ENCODE measurements around the gene PRKCE. TPM values are rescaled to one million over a fixed set of nuclear protein-coding genes. Genes with fewer than 3 reads are reported as not detected.

The PRKCE gene
- total and polyA plus RNA-seq, 2 experiments from 2014 or later = 0.94 to 1.2 TPM

DNA sequence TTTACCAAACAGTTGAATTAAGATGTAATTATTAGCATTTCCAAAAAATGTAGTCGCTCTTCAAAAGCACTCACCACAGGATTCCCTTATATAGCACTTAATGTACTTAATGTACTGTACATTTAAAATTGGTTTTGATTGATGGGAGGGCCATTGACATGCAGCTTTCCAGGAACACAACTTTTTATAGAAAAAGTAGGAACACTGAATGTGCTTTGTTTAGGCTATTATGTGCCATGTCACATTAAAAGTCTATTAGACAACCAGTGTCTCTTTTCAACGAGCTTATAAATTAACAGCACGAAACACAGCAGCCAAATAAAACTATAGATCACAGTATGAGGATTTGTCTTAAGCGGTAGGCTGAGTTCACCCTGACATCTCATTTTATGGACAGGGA, 301.1 kb downstream of the PRKCE start (continued):
- TF ChIP-seq STAT1 (IDR thresholded peaks at IDR 0.05; ENCODE audit: unreplicated experiment) (no peak), NANOG (IDR thresholded peaks at IDR 0.05; ENCODE audit: borderline replicate concordance) (no peak), ZNF114 (CRISPR knock-in tag; IDR thresholded peaks at IDR 0.05) (no peak), EZH2 (IDR thresholded peaks at IDR 0.05; ENCODE audit: low read depth, unreplicated experiment) (no peak)
- TF ChIP-seq, protein P1, sequence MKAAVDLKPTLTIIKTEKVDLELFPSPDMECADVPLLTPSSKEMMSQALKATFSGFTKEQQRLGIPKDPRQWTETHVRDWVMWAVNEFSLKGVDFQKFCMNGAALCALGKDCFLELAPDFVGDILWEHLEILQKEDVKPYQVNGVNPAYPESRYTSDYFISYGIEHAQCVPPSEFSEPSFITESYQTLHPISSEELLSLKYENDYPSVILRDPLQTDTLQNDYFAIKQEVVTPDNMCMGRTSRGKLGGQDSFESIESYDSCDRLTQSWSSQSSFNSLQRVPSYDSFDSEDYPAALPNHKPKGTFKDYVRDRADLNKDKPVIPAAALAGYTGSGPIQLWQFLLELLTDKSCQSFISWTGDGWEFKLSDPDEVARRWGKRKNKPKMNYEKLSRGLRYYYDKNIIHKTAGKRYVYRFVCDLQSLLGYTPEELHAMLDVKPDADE (IDR thresholded peaks at IDR 0.05) = no peak

DNA sequence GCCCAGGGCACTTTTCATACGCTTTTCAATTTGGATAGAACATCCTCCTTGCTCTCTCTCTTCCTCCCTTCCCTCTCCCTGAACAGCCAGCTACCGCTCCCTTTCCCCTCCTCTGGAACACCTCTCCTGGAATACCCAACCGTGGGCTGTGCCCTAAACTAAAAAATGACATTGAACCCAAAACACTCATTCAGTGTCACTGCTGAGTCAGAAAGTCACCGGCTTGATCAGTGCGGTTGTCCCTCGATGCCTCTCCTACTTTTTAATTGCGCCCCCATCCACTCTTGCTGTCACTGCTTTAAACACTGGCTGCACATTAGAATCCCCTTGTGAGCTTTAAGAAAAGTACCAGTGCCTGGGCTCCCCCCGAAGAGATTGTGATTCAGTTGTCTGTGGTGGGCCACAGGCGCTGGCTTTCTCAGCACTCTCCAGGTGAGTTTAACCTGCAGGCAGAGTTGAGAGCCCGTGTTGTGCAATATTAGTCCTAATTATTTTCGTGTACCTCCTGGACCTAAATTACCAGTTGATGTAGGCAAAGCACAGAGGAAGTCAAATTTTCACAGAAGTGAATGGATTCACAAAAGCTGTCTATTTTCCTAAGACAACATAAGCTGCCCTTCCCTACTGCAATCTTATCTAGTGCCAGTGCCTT, 302.0 kb downstream of the PRKCE start:
- Histone ChIP-seq H3K9me2 (ENCODE audit: insufficient read depth) (no peaks in the 10 kb centered on the region), H3K4me2 (no peak overlapping the region), H3F3A (replicated peaks; ENCODE audit: low read depth) (no peaks in the 10 kb centered on the region), H3K4me3 (no peak overlapping the region), H3K36me3 (ENCODE audit: insufficient read depth) (no peaks in the 10 kb centered on the region), H3K79me2 (replicated peaks; ENCODE audit: insufficient read depth) (no peaks in the 10 kb centered on the region), H2AFZ (no peak overlapping the region), H3K4me1 (ENCODE audit: insufficient read depth) (no peaks in the 10 kb centered on the region), H3K27ac (ENCODE audit: low read depth) (no peak overlapping the region), H4K20me1 (replicated peaks; ENCODE audit: insufficient read depth) (no peaks in the 10 kb centered on the region), H3K27me3 (ENCODE audit: insufficient read depth) (no peaks in the 10 kb centered on the region)
- peaks cover 2% of the 10 kb centered on the region for H3K27me3 Mint-ChIP-seq (ENCODE audit: insufficient read depth, low read depth, poor library complexity)
- H3K36me3 Mint-ChIP-seq (ENCODE audit: low read depth) = no peaks in the 10 kb centered on the region
- no peak overlapping the region; the same call in 1 of the 2 replicates for H3K27ac Mint-ChIP-seq
- no peak for DNase-seq (ENCODE audit: low spot score)
- TF ChIP-seq ZNF114 (CRISPR knock-in tag; IDR thresholded peaks at IDR 0.05) (no peak), NANOG (IDR thresholded peaks at IDR 0.05; ENCODE audit: borderline replicate concordance) (no peak), ZNF331 (CRISPR knock-in tag; IDR thresholded peaks at IDR 0.05; ENCODE audit: low read depth) (no peak)
- TF ChIP-seq, protein P2, sequence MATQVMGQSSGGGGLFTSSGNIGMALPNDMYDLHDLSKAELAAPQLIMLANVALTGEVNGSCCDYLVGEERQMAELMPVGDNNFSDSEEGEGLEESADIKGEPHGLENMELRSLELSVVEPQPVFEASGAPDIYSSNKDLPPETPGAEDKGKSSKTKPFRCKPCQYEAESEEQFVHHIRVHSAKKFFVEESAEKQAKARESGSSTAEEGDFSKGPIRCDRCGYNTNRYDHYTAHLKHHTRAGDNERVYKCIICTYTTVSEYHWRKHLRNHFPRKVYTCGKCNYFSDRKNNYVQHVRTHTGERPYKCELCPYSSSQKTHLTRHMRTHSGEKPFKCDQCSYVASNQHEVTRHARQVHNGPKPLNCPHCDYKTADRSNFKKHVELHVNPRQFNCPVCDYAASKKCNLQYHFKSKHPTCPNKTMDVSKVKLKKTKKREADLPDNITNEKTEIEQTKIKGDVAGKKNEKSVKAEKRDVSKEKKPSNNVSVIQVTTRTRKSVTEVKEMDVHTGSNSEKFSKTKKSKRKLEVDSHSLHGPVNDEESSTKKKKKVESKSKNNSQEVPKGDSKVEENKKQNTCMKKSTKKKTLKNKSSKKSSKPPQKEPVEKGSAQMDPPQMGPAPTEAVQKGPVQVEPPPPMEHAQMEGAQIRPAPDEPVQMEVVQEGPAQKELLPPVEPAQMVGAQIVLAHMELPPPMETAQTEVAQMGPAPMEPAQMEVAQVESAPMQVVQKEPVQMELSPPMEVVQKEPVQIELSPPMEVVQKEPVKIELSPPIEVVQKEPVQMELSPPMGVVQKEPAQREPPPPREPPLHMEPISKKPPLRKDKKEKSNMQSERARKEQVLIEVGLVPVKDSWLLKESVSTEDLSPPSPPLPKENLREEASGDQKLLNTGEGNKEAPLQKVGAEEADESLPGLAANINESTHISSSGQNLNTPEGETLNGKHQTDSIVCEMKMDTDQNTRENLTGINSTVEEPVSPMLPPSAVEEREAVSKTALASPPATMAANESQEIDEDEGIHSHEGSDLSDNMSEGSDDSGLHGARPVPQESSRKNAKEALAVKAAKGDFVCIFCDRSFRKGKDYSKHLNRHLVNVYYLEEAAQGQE (IDR thresholded peaks at IDR 0.05; ENCODE audit: unreplicated experiment) = no peak
- TF ChIP-seq, protein P3, sequence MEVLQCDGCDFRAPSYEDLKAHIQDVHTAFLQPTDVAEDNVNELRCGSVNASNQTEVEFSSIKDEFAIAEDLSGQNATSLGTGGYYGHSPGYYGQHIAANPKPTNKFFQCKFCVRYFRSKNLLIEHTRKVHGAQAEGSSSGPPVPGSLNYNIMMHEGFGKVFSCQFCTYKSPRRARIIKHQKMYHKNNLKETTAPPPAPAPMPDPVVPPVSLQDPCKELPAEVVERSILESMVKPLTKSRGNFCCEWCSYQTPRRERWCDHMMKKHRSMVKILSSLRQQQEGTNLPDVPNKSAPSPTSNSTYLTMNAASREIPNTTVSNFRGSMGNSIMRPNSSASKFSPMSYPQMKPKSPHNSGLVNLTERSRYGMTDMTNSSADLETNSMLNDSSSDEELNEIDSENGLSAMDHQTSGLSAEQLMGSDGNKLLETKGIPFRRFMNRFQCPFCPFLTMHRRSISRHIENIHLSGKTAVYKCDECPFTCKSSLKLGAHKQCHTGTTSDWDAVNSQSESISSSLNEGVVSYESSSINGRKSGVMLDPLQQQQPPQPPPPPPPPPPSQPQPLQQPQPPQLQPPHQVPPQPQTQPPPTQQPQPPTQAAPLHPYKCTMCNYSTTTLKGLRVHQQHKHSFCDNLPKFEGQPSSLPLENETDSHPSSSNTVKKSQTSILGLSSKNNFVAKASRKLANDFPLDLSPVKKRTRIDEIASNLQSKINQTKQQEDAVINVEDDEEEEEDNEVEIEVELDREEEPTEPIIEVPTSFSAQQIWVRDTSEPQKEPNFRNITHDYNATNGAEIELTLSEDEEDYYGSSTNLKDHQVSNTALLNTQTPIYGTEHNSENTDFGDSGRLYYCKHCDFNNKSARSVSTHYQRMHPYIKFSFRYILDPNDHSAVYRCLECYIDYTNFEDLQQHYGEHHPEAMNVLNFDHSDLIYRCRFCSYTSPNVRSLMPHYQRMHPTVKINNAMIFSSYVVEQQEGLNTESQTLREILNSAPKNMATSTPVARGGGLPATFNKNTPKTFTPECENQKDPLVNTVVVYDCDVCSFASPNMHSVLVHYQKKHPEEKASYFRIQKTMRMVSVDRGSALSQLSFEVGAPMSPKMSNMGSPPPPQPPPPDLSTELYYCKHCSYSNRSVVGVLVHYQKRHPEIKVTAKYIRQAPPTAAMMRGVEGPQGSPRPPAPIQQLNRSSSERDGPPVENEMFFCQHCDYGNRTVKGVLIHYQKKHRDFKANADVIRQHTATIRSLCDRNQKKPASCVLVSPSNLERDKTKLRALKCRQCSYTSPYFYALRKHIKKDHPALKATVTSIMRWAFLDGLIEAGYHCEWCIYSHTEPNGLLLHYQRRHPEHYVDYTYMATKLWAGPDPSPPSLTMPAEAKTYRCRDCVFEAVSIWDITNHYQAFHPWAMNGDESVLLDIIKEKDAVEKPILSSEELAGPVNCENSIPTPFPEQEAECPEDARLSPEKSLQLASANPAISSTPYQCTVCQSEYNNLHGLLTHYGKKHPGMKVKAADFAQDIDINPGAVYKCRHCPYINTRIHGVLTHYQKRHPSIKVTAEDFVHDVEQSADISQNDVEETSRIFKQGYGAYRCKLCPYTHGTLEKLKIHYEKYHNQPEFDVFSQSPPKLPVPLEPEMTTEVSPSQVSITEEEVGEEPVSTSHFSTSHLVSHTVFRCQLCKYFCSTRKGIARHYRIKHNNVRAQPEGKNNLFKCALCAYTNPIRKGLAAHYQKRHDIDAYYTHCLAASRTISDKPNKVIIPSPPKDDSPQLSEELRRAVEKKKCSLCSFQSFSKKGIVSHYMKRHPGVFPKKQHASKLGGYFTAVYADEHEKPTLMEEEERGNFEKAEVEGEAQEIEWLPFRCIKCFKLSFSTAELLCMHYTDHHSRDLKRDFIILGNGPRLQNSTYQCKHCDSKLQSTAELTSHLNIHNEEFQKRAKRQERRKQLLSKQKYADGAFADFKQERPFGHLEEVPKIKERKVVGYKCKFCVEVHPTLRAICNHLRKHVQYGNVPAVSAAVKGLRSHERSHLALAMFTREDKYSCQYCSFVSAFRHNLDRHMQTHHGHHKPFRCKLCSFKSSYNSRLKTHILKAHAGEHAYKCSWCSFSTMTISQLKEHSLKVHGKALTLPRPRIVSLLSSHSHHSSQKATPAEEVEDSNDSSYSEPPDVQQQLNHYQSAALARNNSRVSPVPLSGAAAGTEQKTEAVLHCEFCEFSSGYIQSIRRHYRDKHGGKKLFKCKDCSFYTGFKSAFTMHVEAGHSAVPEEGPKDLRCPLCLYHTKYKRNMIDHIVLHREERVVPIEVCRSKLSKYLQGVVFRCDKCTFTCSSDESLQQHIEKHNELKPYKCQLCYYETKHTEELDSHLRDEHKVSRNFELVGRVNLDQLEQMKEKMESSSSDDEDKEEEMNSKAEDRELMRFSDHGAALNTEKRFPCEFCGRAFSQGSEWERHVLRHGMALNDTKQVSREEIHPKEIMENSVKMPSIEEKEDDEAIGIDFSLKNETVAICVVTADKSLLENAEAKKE (CRISPR knock-in tag; IDR thresholded peaks at IDR 0.05) = no peak
- no peak for ATAC-seq
- H3K4me1 Mint-ChIP-seq = peaks cover 16% of the 10 kb centered on the region
- no peak overlapping the region for H3K4me3 Mint-ChIP-seq
- H3K9me3 Mint-ChIP-seq = no peaks in the 10 kb centered on the region
